EH (cell line): ENCODE results near the gene PLEKHG4B.
A peak's percentile ranks its signal among the peaks of the same experiment; 100 is the strongest.
"Not testable (repeated sequence)": the region's sequence is repeated elsewhere in the genome, so short reads cannot be mapped to it uniquely, and the experiment has no call there.

Source experiments
- DNase-seq: peaks from one replicate; pipeline ENCODE4 v3.0.0-alpha.2; 2015; ENCODE audit warnings: low read depth

The PLEKHG4B gene

GRCh38 chr5:95241-95980, 3.4 kb downstream of the PLEKHG4B start:
- no peak for DNase-seq

GRCh38 chr5:96976-97660, 5.2 kb downstream of the PLEKHG4B start:
- no peak for DNase-seq

- no peak for DNase-seq
Measured at GRCh38 chr5:99815-100214, 7.8 kb downstream of the PLEKHG4B start.

DNA sequence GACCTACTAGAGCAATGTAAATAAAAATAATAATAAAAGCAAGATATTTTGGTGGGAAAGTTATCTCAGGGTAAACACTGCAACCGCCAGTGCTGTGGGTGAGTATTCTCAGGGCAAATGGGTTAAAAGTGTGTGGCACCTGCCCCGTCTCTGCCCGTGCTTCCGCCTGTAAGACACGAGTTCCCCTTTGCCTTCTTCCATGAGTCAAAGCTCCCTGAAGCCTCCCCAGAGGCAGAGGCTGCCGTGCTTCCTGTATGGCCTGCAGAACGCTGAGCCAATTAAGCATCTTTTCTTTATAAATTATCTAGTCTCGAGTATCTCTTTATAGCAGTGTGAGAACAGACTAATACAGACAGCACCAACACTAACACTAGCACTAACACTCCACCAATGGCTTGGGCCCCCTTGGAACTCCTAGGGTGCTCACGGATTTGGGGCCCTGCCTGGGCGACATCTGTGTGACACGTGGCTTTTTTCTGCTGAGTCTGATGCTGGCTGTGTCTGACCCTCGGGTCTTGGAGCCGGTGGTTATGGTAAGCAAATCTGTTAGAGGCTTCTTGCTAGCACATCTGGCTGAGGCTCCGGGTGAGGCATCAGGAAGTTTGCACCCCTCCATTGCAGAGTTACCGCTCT, 10.6 kb downstream of the PLEKHG4B start:
- peak; percentile 12 for DNase-seq

DNA sequence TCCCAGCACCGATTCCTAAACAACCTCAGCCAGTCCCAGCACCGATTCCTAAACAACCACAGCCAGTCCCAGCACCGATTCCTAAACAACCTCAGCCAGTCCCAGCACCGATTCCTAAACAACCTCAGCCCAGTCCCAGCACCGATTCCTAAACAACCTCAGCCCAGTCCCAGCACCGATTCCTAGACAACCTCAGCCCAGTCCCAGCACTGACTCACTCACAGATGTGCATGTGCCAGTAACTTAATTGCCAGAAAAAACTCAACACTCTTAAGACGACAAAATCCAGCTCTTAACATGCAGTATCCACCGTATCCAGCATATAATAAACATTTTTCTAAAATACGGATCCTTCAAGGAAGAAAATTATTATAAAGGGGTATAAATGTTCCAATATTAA, 12.1 kb downstream of the PLEKHG4B start:
- DNase-seq, result not testable (repeated sequence)

DNA sequence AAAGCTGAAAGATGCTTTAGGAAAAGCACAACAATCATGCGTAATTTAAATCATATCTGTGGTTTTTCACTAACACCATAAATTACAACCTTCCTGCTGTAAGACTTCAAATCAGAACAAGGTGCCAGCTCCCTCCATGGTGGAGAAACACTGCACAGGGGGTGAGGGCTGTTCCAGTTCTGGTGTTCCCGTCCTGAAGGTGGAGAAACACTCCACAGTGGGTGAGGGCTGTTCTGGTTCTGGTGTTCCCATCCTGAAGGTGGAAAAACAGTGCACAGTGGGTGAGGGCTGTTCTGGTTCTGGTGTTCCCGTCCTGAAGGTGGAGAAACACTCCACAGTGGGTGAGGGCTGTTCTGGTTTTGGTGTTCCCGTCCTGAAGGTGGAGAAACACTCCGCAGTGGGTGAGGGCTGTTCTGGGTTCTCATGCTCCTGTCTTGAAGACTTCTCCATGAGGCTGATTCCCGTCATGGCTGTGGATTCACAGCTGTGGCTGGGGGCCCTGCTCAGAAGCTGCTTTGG, 12.9 kb downstream of the PLEKHG4B start:
- DNase-seq, result no peak

- DNase-seq, result no peak
Measured at GRCh38 chr5:105504-106070, 13.6 kb downstream of the PLEKHG4B start.

DNA sequence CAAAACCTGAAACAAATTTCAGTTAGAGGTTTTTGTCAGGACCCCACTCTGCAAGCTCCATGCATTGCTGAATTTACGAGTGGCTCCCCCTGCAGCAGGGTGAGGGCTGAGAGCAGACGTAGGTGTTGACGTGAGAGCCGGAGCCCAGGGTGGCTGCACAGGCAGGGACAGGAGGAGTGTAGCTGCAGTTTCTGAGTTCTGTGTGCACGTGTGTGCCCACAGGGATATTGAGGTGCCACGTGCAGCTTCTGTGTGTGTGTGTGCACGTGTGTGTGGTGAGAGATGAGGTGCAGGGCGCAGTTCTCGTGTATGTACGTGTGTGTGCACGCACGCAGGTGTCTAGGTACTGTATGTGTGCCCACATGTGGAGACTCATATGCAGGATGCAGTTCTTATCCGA, 14.6 kb downstream of the PLEKHG4B start:
- no peak for DNase-seq

DNA sequence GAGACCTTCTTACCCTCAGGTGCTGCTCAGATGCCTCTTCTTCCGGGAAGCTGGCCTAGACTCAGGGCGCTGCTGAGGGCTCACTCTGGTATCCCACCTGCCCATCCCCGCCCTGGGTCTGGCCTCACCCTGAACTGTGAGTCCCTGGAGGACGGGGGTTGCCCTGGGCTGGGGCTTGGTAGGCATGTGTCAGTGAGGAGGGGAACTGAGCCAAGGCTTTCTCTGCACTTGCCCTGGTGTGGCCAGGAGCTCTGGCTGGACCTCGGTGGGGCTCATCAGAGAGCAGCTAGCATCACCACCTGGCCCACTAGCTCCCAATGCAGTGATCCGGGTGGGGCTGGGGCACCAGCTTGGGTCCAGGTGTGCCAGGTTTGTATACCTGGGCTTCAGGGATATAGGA, 15.6 kb downstream of the PLEKHG4B start:
- no peak for DNase-seq

GRCh38 chr5:109826-110225, 17.9 kb downstream of the PLEKHG4B start:
- DNase-seq, result no peak

DNA sequence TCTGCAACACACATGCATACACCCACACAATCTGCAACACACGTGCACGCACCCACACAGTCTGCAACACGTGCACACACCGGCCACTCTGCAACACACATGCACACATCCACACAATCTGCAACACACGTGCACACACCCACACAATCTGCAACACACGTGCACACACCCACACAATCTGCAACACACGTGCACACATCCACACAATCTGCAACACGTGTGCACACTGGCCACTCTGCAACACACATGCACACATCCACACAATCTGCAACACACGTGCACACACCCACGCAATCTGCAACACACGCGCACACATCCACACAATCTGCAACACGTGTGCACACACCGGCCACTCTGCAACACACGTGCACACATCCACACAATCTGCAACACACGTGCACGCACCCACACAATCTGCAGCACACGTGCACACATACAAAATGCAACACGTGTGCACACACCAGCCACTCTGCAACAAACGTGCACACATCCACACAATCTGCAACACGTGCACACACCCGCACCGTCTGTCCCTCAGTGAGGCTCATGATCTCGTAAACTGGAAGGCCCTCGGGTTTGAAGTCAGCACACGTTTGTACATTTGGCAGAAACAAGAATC, 18.4 kb downstream of the PLEKHG4B start:
- DNase-seq, result no peak

DNA sequence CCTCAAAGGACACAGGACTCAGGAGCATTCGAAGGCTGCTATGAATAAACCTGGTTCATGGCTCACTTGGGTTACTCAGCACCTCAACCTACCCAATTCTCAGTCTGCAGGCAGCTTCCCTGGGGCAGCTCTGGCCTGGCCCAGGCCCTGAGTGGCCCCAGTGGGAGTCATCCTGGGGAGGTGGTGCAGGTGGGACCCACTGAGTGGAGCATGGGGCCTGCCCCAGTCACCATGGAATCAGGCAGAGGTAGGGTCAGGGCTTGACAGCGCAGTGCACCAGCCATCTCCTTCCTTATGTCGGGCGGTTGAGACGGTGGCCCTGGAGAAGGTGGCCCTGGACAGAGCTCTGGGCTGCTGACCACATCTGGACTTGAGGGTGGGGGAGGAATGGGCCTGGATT, 19.2 kb downstream of the PLEKHG4B start:
- DNase-seq, result no peak

- DNase-seq, result no peak
Measured at GRCh38 chr5:119486-120097, 27.6 kb downstream of the PLEKHG4B start.

- no peak for DNase-seq
Measured at GRCh38 chr5:121432-121831, 29.5 kb downstream of the PLEKHG4B start.

GRCh38 chr5:125815-126214, 33.8 kb downstream of the PLEKHG4B start:
- DNase-seq, result no peak

DNA sequence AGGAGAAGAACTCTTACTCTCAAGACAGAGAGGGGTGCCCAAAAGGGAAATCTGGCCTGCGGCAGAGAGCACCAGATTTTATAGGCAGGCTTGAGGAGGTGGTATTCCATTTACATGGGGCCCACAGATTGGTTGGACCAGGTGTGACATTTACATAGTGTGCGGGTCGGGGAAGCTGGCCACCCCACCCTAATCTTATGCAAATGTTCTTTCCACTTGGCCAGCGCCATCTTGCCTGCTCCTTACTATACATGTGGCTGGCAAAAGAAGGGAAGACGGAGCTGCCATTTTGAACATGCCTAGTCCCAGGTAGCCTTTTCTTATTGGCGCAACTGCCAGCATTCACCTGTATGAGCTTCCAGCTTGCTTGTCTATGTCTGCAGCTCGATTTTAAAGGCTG, 34.8 kb downstream of the PLEKHG4B start:
- DNase-seq, result no peak

DNA sequence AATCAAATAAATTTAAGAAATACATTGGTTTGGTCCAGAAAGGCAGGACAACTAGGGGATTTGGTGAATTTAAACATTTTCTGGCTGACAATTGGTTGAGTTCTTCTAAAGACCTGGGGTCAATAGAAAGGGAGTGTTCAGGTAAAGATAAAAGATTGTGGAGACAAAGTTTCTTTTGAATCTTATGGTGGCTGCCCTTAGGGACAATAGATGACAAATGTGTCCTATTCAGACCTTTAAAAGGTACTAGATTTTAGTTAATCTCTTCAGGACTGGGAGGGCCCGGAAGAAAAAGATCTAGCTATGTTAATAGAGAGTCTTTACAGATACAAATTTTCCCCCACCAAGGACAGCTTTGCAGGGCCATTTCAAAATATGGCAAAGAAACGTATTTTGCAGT, 35.9 kb downstream of the PLEKHG4B start:
- DNase-seq, result no peak

DNA sequence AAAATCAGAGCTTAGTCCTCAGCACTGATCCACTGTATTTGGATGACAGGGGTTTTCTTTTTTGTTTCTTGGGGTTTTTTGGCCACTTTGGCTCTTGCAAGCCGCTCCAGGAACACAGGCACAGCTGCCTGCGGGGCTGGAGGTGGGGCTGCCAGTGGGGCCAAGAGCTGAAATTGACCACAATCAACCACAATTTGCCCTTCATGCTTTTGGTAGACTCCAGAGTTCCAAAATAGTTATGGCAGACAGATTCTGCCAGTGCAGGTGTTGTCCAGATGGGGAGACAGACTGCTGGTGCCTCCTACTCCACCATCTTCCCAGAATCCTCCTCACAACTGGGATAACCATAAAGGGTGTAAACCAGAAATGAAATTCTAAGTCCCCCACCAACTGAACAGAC, 36.5 kb downstream of the PLEKHG4B start:
- DNase-seq, result peak; percentile 21

DNA sequence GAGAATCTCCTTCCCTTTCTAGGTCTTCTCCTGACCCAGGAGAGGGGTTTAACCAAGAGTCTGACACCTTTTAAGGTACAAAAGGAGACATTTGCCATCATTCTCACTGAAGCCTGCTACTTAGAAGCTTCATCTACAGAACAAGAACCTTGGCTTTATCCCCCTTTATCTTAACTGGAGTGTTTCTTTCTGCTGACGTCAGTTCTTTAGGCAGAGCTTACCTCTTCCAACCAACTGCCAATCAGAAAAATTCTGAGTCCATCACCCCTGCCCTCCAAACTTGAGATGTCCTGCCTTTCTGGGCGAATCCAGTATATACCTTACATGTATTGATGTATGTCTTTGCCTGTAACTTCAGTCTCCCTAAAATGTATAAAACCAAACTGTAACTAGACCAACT, 37.2 kb downstream of the PLEKHG4B start:
- DNase-seq, result no peak

GRCh38 chr5:129820-130219, 37.9 kb downstream of the PLEKHG4B start:
- peak; percentile 97 for DNase-seq

GRCh38 chr5:130601-131131, 38.7 kb downstream of the PLEKHG4B start:
- DNase-seq, result peak; percentile 83

DNA sequence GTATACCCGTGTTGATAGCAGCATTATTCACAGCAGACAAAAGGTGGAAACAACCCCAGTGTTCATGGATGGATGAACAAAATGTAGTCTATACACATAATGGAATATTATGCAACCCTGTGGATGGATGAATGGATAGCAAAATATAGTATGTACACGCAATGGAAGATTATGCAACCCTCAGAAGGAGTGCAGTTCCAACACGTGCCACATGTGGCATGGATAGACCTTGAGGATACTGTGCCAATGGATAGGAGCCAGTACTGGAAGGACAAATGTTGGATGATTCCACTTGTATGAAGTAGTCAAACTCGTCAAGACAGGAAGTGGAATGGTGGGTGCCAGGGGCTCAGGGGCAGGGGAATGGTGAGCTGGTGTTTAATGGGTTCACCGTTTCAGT, 44.9 kb downstream of the PLEKHG4B start:
- DNase-seq, result no peak
